ENCODE results near the gene RHOB. TPM values are rescaled to one million over a fixed set of nuclear protein-coding genes. Genes with fewer than 3 reads are reported as not detected.
"Not testable (repeated sequence)": the region's sequence is repeated elsewhere in the genome, so short reads cannot be mapped to it uniquely, and the experiment has no call there.

The RHOB gene
- total RNA-seq, 1 experiment from 2014 or later, result 175 TPM

DNA sequence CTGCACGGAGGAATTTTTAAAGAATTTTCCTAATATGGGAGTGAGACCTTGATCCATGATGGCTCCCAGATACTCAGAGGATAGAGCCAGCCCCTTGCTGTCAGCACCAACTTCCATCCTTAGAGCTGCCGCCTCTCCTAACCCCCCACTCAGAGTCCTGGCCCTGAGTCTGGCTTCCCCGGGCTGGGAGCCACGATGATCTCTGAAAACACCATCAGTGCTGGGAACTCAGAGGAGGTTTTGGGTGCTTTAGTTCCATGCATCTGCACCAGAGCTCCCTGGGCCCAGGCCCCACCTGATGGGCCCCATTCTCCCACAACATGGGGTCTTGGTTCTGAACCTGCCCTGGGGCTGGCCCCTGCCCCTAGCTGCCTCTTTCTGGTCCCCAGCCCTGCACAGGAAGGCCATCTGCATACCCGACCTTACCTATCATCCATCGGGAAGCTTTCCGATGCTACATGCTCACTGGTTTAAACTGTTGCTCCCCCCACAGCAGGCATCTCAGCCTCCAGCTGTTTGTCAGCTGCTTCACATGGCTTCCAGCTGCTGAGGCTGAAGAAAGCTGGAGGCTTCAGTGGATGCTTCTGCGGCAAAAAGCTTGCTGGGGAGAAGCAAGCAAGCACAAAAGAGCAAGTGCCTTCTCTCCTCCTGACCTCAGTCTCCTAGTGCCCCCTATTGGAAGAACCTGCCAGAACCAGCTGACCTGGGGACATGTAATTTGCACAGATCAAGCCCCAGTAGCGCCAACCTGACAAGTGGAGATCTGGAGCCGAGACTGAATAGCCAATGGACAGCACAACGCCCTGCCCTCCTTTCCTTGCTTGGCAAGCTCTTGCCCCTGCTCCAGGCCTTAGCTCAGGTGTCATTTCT lies 24.2 kb upstream of the RHOB start:
- no peak for DNase-seq (ENCODE audit: low spot score)

DNA sequence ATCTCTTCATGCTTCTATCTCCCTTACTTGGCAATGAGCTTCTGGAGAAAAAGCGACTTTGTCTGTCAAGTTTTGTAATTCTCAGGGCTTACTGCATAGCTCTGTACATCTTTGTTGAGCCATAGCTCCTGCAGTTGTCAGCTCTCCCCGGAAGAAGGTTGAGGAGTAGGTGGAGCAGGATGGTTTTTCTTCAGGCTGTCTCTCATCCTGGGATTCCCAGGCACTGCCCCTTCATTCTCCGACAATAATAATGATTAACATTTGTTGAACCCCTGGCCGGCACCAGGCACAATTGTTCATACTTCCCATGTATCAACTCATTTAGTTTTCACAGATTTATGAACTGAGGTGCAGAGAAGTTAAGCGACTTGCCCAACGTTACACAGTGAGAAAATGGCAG lies 23.5 kb upstream of the RHOB start:
- DNase-seq (ENCODE audit: low spot score), result no peak

DNA sequence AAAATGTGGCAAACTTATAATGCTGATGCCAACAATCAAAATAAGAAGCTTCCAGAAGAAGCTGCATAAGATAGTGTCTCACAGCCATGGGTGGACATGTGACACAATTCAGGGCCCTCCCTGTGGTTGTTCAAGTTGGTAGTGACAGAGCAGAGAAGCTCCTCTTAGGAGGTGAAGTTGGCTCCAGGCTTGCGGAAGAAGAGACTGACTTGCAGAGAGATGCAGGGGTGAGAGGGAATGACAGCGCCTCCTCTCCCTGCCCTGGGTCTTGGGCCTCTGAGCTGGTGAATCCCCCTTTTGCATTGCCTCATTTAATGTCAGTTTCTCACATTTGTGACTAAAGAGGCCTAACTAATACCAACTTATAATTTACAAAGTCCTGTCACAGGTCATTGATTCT lies 23.0 kb upstream of the RHOB start:
- no peak for DNase-seq (ENCODE audit: low spot score)

DNA sequence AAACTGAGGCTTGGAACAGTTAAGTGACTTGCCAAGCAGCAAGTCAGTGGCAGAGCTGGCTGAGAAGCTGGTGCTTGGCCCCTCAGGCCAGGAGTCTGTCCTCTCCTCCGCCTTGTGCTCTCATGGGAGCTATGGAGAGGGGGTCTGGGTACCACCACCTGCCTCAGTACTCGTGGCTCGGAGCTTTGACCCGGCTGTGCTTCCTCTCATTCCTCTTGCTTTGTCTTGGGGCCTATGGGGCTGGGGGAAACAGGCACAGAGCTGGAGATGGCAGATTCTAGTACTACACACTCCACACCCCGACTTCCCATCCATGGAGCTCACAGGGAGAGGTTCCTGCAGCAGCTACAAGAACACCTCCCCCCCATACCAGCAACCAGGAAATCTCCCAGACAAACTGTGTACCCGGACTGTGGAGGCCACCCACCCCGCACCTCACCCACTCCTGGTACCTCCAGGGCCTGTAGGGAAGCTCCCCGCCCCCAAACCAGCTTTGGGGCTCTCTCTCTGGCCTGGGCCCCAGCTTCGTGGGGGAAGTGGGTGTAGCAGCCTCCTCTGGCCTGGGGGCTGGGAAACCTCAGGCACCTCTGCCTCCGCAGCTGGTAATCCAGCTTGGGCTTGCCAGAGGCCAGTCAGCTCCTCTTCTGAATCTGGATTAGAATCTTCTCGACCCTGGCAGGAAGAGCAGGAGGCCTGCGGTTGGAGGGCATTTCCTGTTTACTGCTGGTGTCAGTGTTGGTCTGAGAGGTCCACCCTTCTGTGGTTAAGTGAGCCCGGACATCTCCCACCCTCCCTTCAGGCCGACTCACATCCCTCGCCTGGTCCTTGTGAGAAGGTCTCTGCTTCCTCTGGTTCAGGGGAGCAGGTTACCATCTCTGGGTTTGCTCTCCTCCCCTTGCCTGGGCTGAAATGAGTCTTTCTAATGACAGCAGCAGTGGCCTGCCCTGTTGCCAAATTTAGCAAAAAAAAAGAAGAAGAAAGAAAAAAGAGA lies 22.3 kb upstream of the RHOB start:
- DNase-seq (ENCODE audit: low spot score), result peak; percentile 96

DNA sequence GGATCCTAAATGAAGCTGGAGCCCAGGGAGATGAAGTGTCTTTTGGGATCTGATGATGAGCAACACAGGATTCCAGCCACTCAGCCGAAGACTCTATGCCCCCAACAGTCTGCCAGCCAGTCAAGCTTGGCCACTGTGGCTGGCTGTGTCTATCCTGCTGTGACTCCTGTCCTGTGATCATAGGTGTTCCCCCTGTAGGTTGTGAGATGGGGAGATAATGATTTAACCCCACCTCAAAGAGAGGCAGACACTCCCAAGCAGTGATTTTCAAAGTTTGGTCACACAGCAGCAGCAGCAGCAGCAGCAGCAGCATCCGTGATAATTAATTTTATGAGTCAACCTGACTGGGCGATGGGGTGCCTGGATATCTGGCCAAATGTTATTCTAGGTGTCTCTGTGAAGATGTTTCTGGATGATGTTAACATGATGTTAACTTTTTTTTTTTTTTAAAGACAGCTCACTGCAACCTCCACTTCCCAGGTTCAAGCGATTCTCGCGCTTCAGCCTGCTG lies 21.4 kb upstream of the RHOB start:
- DNase-seq (ENCODE audit: low spot score), result peak; percentile 85

DNA sequence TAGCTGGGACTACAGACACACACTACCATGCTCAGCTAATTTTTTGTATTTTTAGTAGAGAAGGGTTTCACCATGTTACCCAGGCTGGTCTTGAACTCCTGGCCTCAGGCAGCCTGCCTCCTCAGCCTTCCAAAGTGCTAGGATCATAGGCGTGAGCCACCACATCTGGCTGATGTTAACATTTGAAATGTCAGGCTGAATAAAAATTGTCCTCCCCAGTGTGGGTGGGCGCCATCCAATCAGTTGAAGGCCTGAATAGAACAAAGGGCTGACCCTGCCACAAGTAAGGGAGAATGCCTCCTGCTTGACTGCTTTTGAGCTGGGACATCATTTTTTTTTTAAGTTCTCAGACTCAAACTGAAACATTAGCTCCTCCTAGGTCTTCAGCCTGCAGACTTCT lies 21.0 kb upstream of the RHOB start:
- no peak for DNase-seq (ENCODE audit: low spot score)

DNA sequence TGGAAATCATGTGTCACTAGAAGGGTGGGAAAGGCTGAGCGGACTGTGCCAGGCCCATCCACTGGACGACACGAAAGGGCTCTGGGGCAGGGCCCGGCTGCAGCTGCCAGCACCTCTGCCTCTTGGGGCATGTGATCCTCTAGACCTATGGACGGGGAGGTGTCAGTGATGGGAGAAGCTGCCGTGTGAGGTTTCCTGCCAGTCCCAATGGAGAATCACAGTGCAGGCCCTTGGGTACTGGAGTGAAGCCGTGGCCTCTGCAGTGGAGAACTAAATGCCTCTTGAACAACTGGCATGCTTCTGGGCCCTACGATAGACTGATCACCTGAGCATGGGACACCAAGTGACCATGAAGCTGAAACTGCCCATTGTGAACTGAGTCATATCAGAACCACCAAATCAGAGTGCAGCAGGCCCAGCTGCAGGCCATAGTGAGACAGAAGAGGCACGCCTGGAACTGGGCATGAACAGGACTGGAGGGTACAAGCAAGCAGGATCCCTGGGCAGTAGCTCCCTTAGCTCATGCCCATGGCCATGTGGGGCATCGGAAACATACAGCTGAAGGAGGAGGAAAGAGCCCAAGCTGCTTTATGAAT lies 18.8 kb upstream of the RHOB start:
- no peak for DNase-seq (ENCODE audit: low spot score)

DNA sequence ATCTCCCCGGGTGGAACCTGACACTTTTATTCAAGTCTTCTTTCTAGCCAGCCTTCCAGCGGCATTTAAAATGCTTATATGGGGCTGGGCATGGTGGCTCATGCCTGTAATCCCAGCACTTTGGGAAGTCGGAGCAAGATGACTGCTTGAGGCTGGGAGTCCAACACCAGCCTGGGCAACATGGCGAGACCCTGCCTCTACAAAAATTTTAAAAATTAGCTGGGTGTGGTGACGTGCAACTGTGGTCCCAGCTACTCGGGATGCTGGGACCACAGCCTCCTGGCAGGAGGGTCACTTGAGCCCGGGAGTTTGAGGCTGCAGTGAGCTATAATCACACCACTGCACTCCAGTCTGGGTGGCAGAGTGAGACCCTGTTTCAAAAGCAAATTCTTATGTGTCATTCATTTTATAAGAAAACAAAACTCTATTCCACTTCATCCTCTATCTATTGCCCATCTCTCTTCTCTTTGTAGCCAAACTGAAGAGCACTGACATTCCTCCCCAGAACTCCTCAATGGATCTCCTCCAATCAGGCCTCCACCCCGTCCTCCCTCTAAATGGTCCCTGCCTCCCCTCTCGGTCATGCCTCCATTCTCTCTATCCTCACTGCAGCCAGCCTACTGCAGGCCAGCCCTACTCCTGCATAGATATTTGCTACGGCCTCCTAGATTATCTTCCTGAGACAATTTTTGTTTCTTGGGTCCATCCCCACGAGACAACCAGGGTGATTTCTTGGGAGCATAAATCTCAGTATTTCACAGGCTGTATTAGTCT lies 18.0 kb upstream of the RHOB start:
- no peak for DNase-seq (ENCODE audit: low spot score)

DNA sequence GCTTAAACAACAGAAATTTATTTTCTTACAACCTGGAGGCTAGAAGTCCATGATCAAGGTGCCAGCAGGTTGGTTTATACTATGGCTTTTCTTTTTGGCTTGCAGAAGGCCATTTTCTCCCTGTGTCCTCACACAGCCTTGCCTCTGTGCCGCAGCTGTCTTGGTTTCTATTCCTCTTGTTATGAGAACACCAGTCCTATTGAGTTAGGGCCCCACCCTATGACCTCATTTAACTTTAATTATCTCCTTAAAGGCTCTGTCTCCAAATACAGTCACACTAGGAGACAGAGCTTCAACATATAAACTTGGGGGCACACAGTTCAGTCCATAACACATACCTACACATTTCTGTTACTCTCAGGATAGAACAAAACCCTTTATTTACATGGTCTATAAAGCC lies 17.3 kb upstream of the RHOB start:
- no peak for DNase-seq (ENCODE audit: low spot score)

DNA sequence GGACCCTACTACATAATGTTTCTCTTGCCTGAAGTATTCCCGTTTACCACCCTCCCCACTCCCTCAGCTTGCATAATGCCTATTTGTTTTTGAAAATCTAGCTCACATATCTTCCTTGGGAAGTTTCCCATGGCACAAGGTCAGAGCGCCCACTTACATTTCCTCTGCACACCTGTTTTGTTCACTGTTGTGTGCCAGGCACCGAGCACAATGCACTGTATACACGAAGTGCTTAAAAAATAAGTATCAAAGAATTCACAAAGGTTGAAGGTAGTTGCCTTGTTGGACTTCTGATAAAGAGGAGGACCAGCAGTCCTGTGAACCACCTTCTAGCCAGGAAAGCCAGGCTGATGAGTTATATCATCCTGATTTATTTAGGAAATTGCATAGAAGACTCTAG lies 16.8 kb upstream of the RHOB start:
- DNase-seq (ENCODE audit: low spot score), result no peak

DNA sequence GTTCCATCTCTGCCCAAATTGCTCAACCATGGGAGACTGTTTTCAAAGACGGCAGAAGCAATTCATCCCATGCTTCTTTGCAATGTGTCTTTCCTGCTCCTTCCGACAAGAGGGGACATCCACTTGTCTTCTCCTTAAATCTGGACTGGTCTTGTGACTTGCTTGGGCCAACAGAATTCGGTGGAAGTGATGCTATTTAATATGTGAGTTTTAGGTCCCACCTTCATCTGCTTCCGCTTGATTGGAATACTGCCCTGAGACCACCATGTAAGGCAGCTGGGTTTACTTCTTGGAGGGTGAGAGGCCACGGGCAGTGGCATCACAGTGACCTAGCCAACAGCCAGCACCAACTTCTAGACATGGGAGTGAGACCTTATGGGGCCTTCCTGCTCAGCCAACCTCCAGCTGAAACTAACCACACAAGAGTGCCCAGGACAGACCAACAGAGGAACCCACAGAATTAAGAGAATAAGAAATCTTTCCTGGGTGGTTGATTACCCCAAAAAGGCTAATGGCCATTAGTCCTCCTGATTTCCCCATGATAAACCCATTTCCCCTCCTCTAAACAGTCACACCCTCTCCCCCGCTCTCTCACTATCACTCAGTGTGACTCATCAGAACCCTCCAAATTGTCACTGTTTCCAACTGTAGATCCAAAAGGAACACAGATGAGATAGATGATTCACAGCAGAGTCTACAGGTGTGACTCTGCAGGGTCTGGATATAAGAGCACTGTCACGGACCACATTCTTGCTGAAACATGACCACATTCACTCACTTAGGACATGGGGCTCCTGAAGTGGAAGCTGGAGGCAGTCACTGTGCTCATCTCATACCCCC lies 16.2 kb upstream of the RHOB start:
- peak; percentile 63 for DNase-seq (ENCODE audit: low spot score)

DNA sequence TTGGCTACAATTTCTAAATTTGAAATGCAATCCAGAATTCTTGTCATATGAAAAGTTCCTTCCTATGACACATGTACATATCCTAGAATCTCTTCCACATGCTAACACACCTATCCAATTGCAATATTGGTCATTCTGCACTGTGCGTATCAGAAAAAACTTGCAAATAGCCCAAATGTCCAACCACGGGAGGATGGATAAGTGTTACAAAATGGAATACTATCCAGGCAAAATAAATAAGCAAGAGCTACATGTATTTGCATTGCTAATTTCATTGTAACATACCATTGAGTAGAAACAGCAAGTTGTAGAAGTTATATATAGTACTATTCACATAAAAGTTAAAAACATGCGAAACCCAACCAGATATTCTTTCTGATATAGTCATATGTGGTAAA lies 15.6 kb upstream of the RHOB start:
- DNase-seq (ENCODE audit: low spot score), result no peak

DNA sequence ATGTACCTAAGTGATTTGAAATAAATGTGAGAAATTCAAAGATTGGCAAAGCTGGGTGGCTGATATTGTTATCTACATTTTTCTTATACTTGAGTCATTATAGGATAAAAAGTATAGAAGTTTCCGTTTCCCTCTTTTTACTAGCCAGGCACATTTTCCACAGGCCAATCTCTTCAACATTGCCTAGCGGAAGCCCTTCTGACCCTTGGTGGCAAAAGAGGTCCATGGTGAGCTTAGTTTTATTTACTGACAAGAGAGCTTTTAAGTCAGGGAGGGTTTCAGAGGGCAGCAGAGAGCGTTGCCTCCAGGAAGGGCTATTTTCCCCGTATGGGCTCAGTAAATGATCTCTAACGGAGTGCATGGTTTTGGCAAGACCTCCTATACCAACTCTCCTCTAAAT lies 15.1 kb upstream of the RHOB start:
- no peak for DNase-seq (ENCODE audit: low spot score)

DNA sequence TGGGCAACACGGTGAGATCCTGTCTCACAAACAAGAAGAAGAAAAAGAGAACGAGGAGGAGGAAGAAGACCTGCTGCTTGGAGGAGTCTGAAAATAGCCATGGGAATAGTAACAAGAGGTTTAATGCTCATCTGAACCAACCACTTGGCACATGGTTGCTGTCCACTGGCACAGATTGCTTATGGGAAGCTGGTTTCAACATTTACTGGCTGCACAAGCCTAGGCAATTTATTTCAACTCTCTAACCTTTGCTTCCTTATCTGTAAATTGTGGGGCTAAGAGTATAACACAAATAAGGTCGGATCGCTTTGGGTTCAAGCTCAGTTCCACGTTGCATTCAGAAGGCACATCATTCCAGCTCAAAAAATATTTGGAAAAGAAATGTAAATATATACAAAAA lies 14.2 kb upstream of the RHOB start:
- no peak for DNase-seq (ENCODE audit: low spot score)

DNA sequence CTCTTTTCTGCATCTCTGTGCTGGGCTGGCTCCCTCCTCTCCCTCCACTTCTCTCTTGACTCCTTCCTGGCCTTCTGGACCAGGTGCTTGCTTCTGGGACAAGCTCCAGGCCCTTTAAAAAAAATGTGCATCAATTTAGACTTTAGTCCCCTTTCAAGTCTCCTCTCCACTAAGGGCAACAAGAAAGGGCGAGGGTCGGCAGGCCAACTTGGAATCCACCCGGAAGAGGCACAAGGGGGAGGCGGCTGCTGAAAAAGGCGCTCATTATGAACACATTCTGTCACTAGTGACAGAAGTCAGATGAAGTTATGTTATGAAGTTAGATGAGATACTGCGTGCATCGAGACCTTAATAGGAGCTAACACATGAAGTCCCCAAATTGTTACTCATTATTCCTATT lies 13.6 kb upstream of the RHOB start:
- DNase-seq (ENCODE audit: low spot score), result no peak

DNA sequence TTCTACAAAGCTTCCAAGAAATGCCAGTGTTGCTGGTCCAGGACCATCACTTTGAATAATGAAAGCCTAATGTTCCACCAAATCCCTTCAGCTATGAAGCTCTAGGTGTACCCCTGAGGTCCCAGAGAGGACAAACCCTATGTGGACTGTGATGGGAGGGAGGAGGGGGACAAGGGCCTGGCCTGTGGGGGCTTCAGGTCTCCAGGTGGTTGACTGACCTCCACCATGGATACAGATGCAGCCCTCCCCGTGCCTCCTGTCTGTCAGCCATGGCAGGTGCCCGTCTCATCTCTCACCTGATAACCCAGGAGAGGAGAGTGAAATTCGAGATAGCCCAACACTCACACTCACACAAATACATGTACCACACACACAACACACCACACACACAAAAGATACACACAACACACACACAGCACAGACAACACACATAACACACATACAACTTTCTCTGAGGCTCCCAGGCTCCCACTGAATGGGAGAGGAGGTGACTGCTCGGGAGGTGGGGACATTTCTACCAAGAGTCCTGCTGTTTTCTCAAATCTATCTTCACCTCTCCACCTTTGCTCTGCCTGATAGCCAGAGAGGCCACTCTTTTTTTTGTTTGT lies 12.8 kb upstream of the RHOB start:
- no peak for DNase-seq (ENCODE audit: low spot score)

DNA sequence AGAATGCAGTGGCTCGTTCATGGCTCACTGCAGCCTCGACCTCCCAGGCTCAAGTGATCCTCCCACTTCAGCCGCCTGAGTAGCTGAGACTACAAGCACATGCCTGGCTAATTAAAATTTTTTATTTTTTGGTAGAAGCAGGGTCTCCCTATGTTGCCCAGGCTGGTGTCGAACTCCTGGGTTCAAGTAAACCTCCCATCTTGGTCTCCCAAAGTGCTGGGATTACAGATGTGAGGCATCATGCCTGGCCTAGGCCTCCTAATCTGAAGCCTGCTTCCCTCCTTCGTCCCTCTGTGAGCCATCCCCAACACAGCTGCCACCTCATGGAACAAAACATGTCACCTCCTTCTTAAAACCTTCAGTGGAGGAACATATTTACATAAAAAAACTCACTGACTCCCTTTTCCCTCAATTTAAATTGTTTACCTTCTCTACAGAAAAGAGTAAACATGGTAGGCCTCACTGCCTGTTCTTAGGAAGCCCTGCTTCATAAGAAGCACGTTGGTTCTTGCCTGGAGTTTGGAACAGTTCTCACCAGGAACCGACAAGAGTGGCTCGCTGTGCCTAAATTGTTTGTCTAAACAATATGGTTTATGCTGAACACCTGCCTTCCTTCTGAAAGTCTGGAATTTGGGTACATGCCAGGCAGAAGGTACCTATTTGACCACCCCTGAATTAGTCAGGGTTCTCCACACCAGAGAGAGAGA lies 12.1 kb upstream of the RHOB start:
- no peak for DNase-seq (ENCODE audit: low spot score)

DNA sequence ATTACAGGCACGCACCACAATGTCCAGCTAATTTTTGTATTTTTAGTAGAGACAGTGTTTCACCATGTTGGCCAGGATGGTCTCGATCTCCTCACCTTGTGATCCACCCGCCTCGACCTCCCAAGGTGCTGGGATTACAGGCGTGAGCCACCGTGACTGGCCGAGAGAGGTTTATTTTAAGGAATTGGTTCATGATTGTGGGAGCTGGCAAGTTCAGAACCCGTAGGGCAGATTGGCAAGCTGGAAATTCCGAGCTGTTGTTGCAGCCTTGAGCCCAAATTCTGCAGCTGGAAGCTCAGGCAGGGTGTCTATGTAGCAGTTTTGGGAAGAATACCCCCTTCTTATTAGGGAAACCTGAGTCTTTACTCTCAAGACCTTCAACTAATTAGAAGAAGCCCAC lies 11.4 kb upstream of the RHOB start:
- not testable (repeated sequence) for DNase-seq (ENCODE audit: low spot score)

DNA sequence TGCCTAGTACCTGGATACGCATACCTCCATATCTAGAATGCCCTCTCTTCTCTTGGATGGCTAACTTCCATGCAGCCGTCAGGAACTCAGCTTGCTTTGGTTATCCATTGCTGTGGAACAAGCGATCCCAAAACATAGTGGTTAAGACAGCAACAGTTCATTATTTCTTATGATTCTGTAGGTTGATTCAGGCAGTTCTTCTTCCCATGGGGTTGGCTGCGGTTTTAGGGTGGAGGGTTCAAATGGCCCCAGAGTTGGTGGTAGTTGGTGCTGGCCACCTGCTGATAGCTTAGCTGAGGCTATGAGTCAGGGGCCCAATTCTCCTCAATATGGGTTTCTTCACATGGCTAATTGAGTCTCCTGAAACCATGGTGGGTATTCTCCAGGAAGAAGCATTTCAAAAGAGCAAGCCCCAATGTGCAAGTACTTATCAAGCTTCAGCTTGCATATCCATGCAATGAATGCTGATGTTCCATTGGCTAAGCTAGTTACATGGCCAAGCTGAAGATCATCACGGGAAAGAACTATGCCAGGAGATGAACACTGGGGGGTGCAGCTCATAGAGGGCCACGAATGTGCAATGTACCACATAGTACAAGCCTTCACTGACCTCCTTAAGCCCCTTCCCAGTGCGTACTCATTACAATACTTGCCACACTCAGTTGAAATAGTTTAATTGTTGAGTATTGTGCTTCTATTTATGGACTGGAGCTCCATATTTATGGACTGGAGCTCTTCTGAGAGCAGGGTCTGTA lies 10.0 kb upstream of the RHOB start:
- DNase-seq (ENCODE audit: low spot score), result no peak
